ENCODE results near the gene COG7. TPM values are rescaled to one million over a fixed set of nuclear protein-coding genes. Genes with fewer than 3 reads are reported as not detected.

Gene COG7
- total RNA-seq, 1 experiment from 2014 or later = 29.4 TPM

DNA sequence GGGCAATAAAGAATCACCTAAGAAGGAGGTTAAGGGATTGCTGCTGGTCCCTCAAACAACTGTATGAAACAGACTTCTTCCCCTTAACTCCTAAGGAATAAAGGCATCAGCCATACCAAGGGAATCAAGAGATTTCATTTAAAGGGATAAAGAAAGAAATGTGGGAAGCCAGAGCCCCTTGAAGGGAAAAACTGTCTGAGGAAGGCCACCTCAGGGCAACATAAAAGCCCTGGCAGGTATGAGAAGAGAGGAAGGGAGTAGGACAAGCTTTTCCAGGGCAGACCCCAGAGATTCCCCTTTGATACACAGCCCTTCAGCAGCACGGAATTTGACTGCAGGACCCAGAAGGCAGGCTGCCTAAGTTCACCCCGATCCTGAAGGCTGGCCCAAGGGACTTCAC, 43.5 kb downstream of the COG7 start:
- no TSS peak for BruUV-seq (replicated peaks)
- Mint-ChIP-seq H3K36me3 (ENCODE audit: insufficient read depth, unreplicated experiment) (peaks cover 12% of the 10 kb centered on the region), H3K9me3 (ENCODE audit: low read depth, unreplicated experiment) (no peaks in the 10 kb centered on the region), H3K4me1 (ENCODE audit: low read depth, unreplicated experiment) (no peaks in the 10 kb centered on the region), H3K4me3 (ENCODE audit: low read depth, unreplicated experiment) (no peak overlapping the region), H3K27me3 (ENCODE audit: unreplicated experiment) (no peaks in the 10 kb centered on the region), H3K27ac (ENCODE audit: unreplicated experiment) (no peak overlapping the region)
- no peak for DNase-seq
- TF ChIP-seq, protein P1, sequence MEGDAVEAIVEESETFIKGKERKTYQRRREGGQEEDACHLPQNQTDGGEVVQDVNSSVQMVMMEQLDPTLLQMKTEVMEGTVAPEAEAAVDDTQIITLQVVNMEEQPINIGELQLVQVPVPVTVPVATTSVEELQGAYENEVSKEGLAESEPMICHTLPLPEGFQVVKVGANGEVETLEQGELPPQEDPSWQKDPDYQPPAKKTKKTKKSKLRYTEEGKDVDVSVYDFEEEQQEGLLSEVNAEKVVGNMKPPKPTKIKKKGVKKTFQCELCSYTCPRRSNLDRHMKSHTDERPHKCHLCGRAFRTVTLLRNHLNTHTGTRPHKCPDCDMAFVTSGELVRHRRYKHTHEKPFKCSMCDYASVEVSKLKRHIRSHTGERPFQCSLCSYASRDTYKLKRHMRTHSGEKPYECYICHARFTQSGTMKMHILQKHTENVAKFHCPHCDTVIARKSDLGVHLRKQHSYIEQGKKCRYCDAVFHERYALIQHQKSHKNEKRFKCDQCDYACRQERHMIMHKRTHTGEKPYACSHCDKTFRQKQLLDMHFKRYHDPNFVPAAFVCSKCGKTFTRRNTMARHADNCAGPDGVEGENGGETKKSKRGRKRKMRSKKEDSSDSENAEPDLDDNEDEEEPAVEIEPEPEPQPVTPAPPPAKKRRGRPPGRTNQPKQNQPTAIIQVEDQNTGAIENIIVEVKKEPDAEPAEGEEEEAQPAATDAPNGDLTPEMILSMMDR (IDR thresholded peaks at IDR 0.05; ENCODE audit: unreplicated experiment) = no peak
- CTCF ChIA-PET = no interaction called here
- intact Hi-C loops (cut with micrococcal nuclease; ENCODE audit: unreplicated experiment) = no loop called here

DNA sequence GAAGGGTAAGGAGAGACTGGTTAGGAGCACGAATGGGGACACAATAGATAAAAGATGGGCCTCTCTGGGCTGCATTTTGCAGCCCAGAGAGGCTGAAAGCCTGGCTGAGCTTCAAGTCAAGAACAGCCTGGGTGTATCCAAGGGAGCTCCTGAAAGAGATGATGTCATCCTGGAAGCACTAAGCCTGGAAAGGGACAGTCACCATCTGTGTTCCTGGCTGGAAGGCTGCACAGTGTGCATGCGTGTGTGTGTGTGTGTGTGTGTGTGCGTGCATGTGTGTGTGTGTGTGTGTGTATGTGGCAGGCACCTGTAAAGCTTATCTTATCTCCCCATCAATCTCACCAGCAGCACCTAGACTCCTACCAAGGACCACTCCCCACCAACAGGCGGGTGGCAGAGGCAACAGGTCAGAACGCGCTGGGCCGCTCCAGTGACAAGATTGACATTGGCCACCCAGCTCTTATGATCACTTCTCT, 44.1 kb downstream of the COG7 start:
- Mint-ChIP-seq H3K4me3 (ENCODE audit: low read depth, unreplicated experiment) (no peak overlapping the region), H3K27ac (ENCODE audit: unreplicated experiment) (no peak overlapping the region), H3K9me3 (ENCODE audit: low read depth, unreplicated experiment) (no peaks in the 10 kb centered on the region), H3K4me1 (ENCODE audit: low read depth, unreplicated experiment) (no peaks in the 10 kb centered on the region), H3K36me3 (ENCODE audit: insufficient read depth, unreplicated experiment) (peaks cover 10% of the 10 kb centered on the region), H3K27me3 (ENCODE audit: unreplicated experiment) (no peaks in the 10 kb centered on the region)
- intact Hi-C loops (cut with micrococcal nuclease; ENCODE audit: unreplicated experiment) = no loop called here
- BruUV-seq (replicated peaks) = no TSS peak
- CTCF ChIA-PET = no interaction called here
- TF ChIP-seq, protein P1 (IDR thresholded peaks at IDR 0.05; ENCODE audit: unreplicated experiment) = no peak
- DNase-seq = no peak

DNA sequence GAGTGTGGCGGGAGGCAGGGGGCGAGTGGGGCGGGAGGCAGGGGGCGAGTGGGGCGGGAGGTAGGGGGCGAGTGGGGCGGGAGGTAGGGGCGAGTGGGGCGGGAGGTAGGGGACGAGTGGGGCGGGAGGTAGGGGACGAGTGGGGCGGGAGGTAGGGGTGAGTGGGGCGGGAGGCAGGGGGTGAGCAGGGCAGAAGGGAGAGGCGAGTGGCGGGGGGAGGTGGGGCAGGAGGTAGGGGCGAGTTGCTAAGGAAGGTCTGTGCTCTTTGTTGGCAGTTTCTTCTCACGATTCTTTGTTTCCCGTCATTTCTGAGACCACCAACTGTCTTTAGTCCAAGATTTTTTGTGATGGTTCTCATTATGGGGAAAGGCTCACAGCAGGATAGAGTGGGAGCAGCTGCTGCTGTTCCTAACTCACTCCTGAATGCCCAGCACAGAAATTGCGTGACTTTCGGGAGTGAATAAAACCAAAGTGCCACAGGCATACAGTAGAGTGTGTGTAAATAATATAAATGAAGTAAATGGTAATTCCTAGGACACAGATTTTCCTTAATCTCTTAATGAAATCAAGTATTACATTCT, 44.7 kb downstream of the COG7 start:
- no peak for DNase-seq
- H3K27me3 Mint-ChIP-seq (ENCODE audit: unreplicated experiment) = no peaks in the 10 kb centered on the region
- H3K27ac Mint-ChIP-seq (ENCODE audit: unreplicated experiment) = no peak overlapping the region
- intact Hi-C loops (cut with micrococcal nuclease; ENCODE audit: unreplicated experiment) = no loop called here
- TF ChIP-seq, protein P1 (IDR thresholded peaks at IDR 0.05; ENCODE audit: unreplicated experiment) = no peak
- H3K9me3 Mint-ChIP-seq (ENCODE audit: low read depth, unreplicated experiment) = no peaks in the 10 kb centered on the region
- no TSS peak for BruUV-seq (replicated peaks)
- H3K36me3 Mint-ChIP-seq (ENCODE audit: insufficient read depth, unreplicated experiment) = peaks cover 7% of the 10 kb centered on the region
- H3K4me1 Mint-ChIP-seq (ENCODE audit: low read depth, unreplicated experiment) = no peaks in the 10 kb centered on the region
- no peak overlapping the region for H3K4me3 Mint-ChIP-seq (ENCODE audit: low read depth, unreplicated experiment)
- CTCF ChIA-PET = no interaction called here

DNA sequence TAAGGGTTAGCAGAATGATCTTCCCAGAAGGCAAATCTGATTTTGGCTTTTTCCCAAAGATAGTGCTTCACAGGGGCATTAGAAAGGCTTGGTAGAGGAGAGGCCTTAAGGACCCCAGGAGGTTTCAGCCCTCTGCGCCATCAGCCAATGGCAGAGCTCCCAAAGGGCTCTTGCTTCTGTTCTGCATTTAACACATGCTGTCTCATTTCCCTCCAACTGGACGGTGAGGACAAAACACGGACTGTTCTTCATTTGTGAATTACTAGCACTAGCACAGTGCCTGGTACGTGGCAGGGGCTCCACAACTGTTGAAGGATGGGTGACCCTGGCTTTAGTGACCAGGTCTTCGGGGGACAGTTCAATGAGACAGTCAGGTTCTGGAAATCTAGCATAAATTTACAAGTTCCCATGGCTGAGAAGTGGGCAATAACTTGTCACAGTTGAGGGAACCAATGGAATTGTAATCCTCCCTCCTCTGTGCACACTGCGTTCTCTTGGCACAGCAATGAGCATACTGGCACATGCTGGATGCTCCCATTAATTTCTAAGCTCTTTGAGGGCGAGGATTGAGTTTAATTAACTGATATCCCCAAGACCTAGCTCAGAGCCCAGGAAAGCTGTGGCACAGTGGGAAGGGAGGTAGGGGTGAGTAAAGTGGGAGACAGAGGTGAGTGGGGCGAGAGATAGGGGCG, 45.4 kb downstream of the COG7 start:
- H3K4me1 Mint-ChIP-seq (ENCODE audit: low read depth, unreplicated experiment) = no peaks in the 10 kb centered on the region
- H3K27me3 Mint-ChIP-seq (ENCODE audit: unreplicated experiment) = no peaks in the 10 kb centered on the region
- peaks cover 6% of the 10 kb centered on the region for H3K36me3 Mint-ChIP-seq (ENCODE audit: insufficient read depth, unreplicated experiment)
- no peaks in the 10 kb centered on the region for H3K9me3 Mint-ChIP-seq (ENCODE audit: low read depth, unreplicated experiment)
- CTCF ChIA-PET = no interaction called here
- BruUV-seq (replicated peaks) = no TSS peak
- TF ChIP-seq, protein P1 (IDR thresholded peaks at IDR 0.05; ENCODE audit: unreplicated experiment) = no peak
- no peak overlapping the region for H3K27ac Mint-ChIP-seq (ENCODE audit: unreplicated experiment)
- intact Hi-C loops (cut with micrococcal nuclease; ENCODE audit: unreplicated experiment) = no loop called here
- no peak overlapping the region for H3K4me3 Mint-ChIP-seq (ENCODE audit: low read depth, unreplicated experiment)
- DNase-seq = no peak
